NCI-H1417 treated with DMSO at 0.1 percent for 48 hours (cell line): ENCODE measurements around the gene RGN.
A peak's percentile ranks its signal among the peaks of the same experiment; 100 is the strongest.
"Not testable (repeated sequence)": the region's sequence is repeated elsewhere in the genome, so short reads cannot be mapped to it uniquely, and the experiment has no call there.

Source experiments
- DNase-seq: peaks from one replicate; lab custom pipeline; 2025; lab: John Stamatoyannopoulos, UW

RGN gene

DNA sequence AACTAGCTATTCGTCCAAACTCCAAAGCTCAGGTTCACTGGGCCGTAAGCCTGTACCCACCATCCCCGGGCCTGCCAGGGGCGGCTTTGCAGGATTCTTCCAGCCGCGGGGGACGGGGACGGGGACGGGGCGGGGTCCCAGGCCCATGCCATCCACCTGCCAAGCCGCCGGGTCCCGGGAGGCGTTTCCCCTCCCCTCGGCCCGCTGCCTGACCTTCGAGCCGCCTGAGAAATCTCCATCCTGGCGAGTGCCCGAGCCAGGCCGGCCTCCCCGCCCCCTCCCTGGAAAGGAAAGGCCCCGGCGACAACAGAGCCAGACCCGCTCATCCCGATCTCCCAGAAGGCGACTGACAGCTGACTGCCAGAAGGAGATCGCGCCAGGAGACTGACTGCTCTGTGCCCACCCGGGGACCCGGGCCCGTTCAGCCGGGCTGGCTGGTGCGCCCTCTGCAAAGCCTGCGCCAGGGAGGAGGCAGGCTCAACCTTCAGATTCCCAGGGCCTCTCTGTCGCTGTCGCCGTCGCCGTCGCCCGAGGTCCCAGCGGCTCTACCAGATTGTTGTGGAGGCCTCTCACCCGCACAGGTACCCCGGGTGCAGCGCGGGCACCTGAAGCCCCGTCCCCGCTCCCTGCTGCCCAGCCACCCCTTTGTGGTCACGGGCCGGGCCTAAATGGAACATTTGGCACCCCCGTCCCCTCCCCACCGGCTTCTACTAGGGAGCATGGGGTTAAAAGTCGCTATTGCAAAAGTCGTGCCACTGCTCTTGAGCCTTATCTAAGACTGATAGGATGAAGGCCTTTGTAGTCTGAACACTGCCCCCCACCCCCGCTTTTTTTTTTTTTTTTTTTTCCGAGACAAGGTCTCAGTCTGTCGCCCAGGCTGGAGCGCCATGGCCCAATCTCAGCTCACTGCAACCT is at the start of gene RGN:
TSS of gene RGN (plus strand) at position 315 of the 915 bp plus-strand sequence. CDS start 2,702 bp downstream, outside the sequence.
- DNase-seq, result no peak

DNA sequence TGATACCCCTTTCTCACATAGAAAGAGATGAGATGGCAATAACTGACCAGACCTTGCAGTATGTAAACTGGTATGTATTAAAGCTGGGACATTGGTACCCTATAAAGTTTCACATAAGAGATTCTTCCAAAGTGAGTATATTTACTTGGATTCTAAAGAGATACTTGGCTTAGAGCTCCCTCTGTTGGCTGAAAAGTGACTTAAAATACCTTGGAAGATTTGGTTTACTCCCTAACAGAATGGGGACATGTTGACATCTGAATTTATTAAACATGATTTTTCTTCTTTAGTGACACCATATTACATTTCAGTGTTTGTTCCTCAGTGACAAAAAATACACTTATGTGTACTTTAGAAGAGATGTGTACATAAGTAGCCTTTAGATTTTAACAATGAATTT is 47.9 kb upstream of the RGN start:
- peak; percentile 30 for DNase-seq

DNA sequence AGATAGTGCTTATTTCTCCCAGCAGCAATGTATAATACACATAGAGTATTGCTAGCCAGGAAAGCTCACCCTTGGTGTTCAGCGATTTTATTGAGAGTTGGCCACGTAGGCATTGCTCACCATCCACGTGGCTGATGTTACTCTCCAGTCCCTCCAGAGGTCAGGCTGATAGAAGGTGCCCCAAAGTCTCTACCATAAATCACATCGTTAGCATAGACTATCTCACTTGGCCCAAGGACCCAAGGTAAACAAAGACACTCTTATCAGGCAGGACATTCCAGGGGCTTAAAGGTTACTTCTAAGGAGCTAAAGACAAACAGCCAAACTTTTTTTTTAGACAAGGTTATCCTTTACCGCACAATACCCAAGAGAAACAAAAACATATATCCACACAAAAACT is 30.3 kb upstream of the RGN start:
- no peak for DNase-seq

DNA sequence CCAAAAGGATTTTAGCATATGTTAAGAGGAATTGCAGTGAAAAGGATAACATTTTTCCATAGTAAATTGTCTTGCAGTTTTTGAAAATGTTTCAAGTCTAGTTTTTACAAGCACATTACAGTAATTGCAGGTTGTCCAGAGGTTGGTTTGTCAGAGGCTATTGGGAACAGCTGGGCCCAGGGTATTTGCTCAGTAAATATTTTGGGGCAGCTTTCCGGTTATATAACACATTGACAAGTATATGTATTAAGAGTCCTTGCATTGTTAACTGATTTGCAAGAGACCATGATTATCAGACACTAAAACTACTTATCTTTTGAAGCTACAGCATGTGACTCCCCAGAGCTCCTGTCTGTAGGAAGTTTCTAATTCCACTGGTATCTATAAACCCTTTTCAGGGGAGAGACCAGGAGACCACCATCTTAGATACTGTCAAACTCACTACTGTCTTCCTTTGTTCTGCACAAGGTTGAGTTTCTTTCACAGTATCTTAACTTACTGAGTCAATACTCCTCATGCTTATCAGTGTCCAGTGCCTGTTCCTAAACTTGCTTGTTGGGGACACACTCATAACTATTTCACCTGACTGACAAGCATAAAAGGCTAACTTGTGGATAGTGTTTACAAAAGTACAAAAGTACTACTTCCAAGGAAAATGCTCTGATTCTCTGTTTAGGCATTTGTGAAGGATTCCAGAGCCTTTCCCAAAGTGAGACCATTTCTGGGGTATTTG is 18.9 kb upstream of the RGN start:
- DNase-seq, result no peak

DNA sequence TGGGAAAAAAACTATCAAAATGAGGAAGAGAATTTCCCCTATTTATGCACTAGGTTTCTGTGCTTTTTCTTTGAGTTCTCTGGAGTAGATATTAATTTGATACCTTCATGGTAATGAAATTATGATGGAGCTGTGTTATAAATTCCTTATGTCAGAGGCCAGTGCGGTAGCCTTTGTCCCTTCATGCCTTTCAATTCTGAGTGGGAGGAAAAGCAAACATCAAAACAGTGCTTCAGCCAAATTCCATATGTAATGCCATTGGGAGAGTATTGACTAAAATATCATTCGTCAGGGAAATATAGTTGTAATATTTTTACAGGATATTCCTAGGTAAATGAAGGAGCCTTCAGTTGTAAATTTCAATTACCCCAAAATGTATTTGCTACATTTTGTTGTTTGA is 17.5 kb upstream of the RGN start:
- DNase-seq, result no peak

DNA sequence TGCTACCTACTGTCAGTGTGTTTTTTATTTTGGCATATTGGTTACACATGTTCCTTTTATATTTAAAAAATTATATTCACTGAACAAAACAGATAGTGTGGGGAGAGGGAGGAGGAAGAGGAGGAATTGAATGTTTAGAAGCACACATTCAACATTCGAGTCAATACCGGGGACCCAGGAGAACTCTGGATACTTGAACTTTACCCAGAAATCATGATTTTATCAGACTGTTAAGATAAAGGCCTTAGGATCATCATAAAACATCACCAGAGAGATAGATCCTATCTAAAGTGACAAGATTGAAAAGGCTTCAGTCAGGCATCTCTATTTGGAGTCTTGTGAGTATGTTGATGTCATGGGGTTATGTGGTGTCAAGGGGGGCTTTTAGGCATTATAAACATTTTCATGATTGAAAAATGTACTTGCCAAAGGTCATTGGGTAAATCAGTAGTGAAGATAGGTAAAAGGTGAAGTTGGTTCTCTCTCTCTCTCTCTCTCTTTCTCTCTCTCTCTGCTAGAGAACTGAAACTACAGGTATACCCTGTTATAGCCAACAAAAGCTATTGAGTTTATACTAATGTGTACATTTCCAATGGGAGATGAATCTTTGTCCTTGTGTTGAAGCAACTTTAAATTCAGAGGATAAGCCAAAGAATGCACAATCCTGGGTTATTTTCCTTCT is 16.9 kb upstream of the RGN start:
- no peak for DNase-seq

DNA sequence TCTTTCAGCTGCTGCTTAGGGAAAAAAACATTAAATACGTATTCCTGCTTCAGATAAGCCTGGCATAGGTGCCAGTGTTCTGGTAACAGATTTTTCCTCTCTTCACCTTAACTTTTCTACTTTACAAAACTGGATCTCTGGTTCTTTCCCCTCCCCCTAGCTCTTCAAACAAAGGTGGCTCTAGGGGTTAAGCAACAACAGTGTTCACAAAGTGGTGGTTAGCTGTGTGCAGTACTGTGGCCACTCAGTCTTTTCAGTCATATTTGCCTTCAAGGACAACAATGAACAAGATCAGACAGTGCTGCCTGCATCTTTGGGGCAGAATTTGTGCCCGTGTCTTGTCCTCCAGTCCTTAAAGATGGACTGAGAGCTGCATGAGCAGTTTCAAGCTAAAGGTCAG is 15.1 kb upstream of the RGN start:
- no peak for DNase-seq

DNA sequence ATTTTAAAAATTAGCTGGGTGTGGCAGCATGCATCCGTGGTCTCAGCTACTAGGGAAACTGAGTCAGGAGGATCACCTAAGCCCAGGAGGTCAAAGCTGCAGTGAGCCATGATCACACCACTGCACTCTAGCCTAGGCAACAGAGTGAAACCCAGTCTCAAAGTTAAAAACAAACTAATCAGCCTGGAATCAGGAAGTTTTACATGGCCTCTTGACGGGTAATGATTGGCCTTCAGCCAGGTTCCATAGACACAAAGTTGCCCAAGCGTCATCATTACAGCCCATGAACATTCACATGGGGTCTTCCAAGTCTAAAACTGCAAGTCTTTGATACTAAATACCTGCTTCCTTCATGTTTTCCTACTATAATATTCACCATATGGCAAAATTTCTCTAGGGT is 10.0 kb upstream of the RGN start:
- no peak for DNase-seq

DNA sequence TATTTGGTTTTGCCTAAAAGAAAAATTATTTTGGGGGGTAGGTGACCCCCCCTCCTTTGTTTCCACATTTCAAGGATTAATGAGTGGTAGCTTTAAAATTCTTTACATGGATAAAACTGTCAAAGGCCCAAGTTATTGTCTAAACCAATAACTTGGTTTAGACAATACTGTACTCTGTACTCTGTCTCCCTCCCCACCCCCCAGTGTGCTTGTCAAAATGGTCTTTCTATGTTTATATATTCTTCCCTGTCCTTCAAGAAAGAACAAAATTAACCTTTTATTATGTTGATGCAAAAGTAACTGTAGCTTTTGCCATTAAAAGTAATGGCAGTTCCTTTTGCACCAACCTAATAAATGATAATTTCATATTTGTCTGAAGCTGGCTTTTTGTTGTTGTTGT is 9.5 kb upstream of the RGN start:
- no peak for DNase-seq

DNA sequence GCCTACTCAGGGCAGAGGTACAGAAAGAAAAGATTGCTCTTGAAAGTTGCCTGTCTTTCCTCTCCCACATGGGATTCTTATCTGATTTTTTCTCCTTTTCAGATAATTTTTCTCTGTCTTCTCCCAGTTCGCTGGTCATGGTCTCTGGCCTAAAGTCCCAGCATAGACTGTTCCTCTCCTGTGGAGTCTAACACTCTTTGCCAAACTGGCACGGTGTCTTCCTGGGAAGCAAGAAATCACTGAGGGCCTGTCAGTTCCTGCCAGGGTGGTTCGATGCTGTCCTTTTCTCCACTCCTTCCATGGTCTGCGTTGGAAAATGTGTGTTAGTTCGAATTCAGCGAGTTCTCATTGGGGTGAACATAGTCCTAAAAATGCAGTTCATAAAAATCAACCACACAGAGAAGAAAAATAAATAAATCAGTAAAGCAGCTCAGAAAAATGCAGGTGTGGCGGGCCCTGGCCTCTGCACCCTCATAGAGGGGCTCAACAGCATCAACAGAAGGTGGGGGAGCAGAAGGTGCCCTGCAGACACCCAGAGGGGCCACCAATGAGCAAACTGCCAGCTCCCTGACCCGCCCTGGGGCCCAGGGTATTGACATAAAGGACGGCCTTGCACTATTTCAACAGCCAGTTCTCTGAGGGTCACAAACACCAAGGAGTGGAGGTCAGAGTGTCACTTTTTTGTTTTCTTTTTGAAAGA is 2.1 kb downstream of the RGN start:
- no peak for DNase-seq

DNA sequence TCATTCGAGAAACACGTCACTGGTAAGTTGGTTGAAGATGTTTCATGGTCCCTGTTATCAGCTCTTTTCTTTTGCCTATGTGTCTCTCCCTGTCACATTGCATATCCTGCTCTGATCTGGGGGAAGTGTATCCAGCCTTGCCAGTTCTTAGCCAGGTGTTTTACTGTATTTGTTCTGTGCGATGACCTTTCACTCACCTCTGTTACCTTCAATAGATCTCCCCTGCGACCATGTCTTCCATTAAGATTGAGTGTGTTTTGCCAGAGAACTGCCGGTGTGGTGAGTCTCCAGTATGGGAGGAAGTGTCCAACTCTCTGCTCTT is 2.6 kb downstream of the RGN start:
- no peak for DNase-seq

DNA sequence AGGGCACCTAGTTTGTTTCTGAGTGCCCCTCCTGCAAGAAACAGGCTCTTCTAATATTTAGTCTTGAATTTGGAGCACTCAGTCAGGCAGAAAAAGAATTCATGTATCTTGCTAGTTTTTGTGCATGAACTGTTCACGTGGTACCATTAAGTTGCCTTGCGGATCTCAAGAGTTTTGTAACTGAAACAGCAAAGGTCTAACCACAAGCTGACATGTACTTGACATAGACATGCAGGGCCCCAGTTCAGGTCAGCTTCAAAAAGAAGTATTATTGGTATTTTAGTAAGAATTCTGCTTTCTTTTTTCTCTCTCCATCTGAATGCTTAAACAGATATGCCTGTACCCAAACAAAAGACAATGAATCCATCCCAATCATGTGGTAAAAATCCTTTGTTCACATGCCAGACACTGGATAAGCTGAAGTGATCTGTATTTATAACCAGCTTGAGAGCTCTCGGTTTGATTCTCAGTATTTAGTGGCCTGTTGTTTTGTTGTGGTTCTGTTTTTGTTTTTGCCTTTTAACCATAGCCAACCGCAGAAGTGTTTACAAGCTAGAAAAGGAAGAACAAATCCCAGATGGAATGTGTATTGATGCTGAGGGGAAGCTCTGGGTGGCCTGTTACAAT is 13.0 kb downstream of the RGN start:
- no peak for DNase-seq

DNA sequence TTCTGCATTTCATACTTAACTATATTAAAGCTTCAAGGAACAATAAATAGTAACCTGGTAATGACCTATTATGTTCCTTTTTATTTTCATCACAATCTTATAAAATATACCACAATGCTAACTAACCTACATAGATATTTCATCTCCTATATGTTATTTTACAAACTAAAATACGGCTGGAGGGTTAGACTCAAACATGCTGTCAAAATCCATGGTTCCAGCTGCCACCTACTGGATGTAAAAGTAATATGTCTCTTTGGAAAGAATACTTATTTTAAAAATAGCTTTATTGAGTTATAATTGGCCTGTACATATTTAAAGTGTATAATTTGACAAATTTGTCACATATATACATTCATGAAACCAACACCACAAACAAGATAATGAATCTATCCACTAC is 15.0 kb downstream of the RGN start:
- no peak for DNase-seq

DNA sequence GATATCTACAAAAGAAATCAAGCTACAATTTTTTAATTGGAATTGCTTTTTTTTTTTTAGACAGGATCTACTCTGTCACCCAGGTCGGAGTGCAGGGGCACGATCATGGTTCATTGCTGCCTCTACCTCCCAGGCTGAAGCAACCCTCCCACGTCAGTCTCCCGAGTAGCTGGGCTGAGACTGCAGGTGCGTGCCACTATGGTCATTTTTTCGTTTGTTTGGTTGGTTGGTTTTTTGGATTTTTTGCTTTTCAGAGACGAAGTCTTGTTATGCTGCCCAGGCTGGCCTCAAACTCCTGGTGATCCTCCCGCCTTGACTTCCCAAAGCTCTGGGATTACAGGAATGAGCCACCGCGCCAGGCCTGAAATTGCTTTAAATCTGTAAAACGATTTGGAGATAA is 15.6 kb downstream of the RGN start:
- no peak for DNase-seq

DNA sequence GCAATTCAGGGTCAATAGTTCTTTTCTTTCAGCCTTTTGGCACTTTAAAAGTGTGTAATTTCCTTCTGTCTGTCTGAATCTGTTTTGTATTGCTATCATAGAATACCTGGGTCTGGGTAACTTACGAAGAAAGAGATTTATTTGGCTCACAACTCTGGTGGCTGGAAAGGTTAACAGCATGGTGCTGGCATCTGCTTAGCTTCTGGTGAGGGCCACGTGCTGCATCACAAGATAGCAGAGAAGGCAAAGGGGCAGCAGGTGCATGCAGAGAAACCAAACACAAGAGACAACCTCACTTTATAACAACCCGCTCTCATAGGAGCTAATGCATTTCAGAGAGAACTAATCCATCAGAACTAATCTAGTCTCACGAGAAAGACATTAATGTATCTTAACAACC is 18.8 kb downstream of the RGN start:
- no peak for DNase-seq

DNA sequence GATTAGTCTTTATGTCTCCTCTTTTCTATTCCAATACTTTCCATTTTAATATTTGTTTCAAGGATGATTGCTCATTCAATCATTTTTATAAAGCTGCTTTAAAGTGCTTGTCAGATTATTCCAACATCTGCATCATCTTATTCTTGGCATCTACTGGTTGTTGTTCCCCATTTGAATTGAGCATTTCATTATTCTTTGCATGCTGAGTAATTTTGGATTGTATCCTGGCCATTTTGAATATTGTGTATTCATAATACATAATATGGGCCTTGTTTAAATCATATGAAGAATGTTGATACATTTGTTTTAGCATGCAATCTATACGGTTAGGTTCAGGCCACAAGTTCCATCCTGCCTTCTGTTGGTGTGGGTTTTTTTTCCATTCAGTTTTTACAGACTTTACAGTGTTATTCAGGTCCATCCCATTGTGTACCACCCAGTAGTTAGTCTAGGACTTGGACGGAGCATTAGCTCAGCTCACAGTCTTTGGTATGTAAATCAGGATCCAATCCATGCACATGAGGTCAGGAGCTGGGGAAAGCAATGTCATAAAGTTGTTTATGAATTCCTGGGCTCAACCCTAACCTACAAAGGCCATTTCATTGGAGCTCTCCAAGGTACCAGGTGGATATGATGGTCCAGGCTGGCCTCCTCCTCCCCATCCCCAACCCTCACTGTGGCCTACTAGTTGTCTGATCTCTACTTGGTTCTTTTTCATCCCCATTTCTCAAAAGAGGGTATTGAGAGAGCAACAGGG is 20.3 kb downstream of the RGN start:
- no peak for DNase-seq

DNA sequence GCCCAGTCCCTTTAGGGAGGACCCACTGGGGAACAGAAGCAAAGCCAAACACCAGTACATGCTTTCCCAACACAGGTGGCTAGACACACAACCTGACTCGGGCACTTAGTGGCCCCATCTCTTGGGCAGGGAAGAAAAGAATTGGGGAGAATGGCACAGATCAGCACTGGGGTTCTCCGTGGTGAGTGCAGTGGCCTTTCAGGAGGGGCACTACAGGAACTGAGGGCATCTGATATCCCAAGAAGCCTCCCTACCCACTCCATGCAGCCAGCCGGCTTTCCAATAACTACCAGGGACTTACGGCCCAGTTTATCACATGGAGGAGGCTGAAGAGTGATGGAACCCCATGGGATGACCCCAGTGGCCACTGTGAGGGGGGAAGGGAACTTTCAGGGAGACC is 23.0 kb downstream of the RGN start:
- DNase-seq, result no peak

DNA sequence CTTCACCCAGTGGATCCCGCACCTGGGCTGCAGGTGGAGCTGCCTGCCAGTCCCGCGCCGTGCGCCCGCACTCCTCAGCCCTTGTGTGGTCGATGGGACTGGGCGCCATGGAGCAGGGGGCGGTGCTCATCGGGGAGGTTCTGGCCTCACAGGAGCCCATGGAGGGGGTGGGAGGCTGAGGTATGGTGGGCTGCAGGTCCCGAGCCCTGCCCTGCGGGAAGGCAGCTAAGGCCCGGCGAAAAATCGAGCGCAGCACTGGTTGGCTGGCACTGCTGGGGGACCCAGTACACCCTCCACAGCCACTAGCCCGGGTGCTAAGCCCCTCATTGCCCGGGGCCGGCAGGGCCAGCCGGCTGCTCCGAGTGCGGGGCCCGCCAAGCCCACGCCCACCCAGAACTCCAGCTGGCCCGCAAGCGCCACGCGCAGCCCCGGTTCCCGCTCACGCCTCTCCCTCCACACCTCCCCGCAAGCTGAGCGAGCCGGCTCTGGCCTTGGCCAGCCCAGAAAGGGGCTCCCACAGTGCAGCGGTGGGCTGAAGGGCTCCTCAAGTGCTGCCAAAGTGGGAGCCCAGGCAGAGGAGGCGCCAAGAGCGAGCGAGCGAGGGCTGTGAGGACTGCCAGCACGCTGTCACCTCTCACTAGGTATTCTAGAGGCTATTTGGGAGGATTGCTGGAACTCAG is 32.8 kb downstream of the RGN start:
- DNase-seq, result not testable (repeated sequence)

DNA sequence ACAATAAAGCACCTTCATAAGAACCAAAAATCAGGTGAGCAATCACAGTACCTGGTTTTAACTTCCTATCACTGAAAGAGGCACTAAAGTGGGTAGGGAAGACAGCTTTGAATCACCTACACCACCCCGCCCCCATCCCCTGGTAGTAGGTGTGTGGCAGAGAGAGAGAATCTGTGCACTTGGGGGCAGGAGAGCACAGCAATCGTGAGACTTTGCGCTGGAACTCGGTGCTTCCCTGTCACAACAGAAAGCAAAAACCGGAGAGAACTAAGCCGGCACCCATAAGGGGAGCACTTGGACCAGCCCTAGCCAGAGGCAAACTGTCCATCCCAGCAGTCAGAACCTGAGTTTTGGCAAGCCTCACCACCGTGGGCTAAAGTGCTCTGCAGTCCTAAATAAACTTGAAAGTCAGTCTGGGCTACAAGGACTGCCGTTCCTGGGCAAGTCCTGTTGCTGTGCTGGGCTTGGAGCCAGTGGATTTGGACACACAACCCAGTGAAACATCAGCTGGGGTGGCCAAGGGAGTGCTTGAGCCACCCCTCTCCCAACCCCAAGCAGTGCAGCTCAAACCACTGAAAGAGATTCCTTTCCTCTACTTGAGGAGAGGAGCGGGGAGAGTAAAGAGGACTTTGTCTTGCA is 34.2 kb downstream of the RGN start:
- DNase-seq, result no peak

DNA sequence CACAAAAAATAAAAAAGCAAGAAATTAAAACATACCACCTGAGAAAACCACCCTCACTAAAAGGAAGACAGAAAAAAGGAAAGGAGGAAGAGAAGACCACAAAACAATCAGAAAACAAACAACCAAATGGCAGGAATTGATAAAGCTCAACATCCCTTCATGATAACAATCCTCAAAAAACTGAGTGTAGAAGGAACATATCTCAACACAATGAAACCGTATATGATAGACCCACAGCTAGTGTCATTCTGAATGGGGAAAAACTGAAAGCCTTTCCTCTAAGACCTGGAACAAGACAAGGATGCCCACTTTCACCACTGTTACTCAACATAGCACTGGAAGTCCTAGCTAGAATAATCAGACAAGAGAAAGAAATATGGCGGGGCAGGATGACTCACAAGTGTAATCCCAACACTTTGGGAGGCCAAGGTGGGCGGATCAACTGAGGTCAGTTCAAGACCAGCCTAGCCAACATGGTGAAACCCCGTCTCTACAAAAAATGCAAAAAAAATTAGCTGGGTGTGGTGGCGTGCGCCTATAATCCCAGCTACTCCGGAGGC is 38.4 kb downstream of the RGN start:
- not testable (repeated sequence) for DNase-seq
